Osteoblast (primary cell): ENCODE data around the gene BPTF. TPM values are rescaled to one million over a fixed set of nuclear protein-coding genes. Genes with fewer than 3 reads are reported as not detected.

Experiments
- DNase-seq: peaks from one replicate; pipeline ENCODE4 v3.0.0; 2011; ENCODE audit warnings: low spot score, mixed read lengths; ENCODE audit not compliant: insufficient read length; ENCODE audit errors: missing footprints
- H2AFZ ChIP-seq: 2 replicates; pipeline ENCODE4 v1.6.0; 2011; ENCODE audit warnings: mild to moderate bottlenecking, low read length
- H3K27ac ChIP-seq: 2 replicates; pipeline ENCODE4 v1.5.1; 2011; ENCODE audit warnings: mild to moderate bottlenecking, low read depth, low read length, moderate library complexity
- H3K27me3 ChIP-seq: 2 replicates; pipeline ENCODE4 v1.6.0; 2012; ENCODE audit warnings: mild to moderate bottlenecking, control low read depth, inconsistent platforms, low read length, moderate library complexity; ENCODE audit not compliant: insufficient read depth
- H3K36me3 ChIP-seq: 2 replicates; pipeline ENCODE4 v1.5.1; 2011; ENCODE audit warnings: mild to moderate bottlenecking, low read length, control low read depth, moderate library complexity; ENCODE audit not compliant: insufficient read depth
- H3K4me1 ChIP-seq: 2 replicates; pipeline ENCODE4 v1.5.1; 2011; ENCODE audit warnings: mild to moderate bottlenecking, low read length, control low read depth, moderate library complexity; ENCODE audit not compliant: insufficient read depth
- H3K4me2 ChIP-seq: 2 replicates; pipeline ENCODE4 v1.6.0; 2011; ENCODE audit warnings: mild to moderate bottlenecking, low read length; ENCODE audit not compliant: insufficient read depth
- H3K4me3 ChIP-seq: fragments of 200-600 bp; sonication (generic); 3 replicates; pipeline ENCODE4 v1.5.1; 2012; ENCODE audit warnings: mild to moderate bottlenecking, low read length, inconsistent platforms; ENCODE audit not compliant: insufficient read depth
- H3K79me2 ChIP-seq: 2 replicates; pipeline ENCODE4 v1.6.0; 2012; ENCODE audit warnings: mild to moderate bottlenecking, low read length, control low read depth, inconsistent platforms; ENCODE audit not compliant: insufficient read depth
- H3K9me3 ChIP-seq: 2 replicates; pipeline ENCODE4 v1.5.1; 2011; ENCODE audit warnings: low read depth, low read length, control low read depth
- H4K20me1 ChIP-seq: 2 replicates; pipeline ENCODE4 v1.6.0; 2012; ENCODE audit warnings: mild to moderate bottlenecking, low read length, control low read depth; ENCODE audit not compliant: insufficient read depth
- total RNA-seq: library from RNA; depleted of rRNA; stranded (reverse); fragments of >200 nt; gene quantifications from 2 replicates; pipeline ENCODE4 v1.2.3, GENCODE V29; 2012
- TF ChIP-seq, protein P1 (sequence below): IDR thresholded peaks from 2 replicates; pipeline ENCODE4 v1.5.1; 2011; ENCODE audit warnings: mild to moderate bottlenecking, low read depth, low read length, moderate library complexity; ENCODE audit errors: extremely low read depth

Gene BPTF
- total RNA-seq, 1 donor: 59.7 TPM

DNA sequence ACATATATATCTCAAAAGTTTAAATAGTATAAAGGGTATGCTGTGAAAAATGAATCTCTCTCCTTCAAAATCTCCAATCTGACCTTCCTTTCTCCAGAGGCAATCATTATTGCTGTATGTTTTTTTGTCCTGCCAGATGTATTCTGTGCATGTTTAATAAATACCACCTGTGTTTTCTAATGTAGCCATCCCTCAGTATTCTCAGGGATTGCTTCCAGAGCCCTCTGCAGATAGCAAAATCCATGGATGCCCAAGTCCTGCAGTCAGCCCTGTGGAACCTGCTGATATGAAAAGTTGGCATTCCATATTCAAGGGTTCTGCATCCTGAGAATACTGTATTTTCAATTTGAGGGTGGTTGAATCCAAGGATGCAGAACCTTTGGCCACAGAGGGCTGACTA, 42.9 kb downstream of the BPTF start:
- no peak overlapping the region for H2AFZ ChIP-seq
- H3K4me2 ChIP-seq: no peak overlapping the region
- peaks cover 10% of the 10 kb centered on the region for H3K36me3 ChIP-seq
- H4K20me1 ChIP-seq: peaks cover 30% of the 10 kb centered on the region
- H3K27me3 ChIP-seq: no peaks in the 10 kb centered on the region
- TF ChIP-seq, protein P1, sequence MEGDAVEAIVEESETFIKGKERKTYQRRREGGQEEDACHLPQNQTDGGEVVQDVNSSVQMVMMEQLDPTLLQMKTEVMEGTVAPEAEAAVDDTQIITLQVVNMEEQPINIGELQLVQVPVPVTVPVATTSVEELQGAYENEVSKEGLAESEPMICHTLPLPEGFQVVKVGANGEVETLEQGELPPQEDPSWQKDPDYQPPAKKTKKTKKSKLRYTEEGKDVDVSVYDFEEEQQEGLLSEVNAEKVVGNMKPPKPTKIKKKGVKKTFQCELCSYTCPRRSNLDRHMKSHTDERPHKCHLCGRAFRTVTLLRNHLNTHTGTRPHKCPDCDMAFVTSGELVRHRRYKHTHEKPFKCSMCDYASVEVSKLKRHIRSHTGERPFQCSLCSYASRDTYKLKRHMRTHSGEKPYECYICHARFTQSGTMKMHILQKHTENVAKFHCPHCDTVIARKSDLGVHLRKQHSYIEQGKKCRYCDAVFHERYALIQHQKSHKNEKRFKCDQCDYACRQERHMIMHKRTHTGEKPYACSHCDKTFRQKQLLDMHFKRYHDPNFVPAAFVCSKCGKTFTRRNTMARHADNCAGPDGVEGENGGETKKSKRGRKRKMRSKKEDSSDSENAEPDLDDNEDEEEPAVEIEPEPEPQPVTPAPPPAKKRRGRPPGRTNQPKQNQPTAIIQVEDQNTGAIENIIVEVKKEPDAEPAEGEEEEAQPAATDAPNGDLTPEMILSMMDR: no peak
- H3K4me1 ChIP-seq: no peaks in the 10 kb centered on the region
- no peaks in the 10 kb centered on the region for H3K9me3 ChIP-seq
- H3K79me2 ChIP-seq: peaks cover 55% of the 10 kb centered on the region
- no peak for DNase-seq
- no peak overlapping the region for H3K27ac ChIP-seq
- H3K4me3 ChIP-seq: no peak overlapping the region

DNA sequence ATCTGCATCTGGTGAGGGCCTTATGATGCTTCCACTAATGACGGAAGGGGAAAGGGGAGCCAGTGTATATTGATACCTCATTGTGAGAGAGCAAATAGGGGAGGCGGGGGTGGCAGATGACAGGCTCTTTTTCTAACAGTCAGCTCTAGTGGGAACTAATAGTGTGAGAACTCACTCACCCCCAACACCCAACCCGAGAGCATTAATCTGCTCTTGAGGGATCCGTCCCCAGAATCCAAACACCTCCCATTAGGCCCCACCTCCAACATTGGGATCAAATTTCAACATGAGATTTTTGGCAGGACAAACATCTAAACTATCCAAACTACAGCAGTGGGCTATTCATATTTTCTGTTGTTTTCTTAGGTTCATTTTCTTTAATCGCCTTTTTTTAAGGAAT, 54.4 kb downstream of the BPTF start:
- H2AFZ ChIP-seq: no peak overlapping the region
- peaks cover 23% of the 10 kb centered on the region for H3K79me2 ChIP-seq

DNA sequence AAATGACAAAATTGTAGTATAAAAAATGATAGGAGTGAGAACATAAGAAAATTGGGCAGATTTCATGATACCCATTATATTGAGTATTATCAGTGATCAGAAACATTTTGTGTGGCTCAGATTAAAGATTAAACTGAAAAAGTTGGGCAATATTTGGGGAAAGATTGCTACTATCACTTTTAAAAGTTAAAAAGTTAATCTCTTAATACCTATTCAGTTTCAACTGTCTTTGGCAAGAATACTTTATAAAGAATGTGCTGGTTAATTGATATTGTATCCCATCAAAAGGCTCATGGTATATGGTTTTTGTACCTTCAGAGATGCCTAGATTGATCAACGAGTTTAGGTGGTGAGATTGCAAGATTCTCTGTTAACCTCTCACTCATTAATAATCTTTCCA, 55.8 kb downstream of the BPTF start:
- Histone ChIP-seq H3K79me2 (peaks cover 24% of the 10 kb centered on the region), H2AFZ (no peak overlapping the region), H4K20me1 (peaks cover 14% of the 10 kb centered on the region), H3K4me2 (no peak overlapping the region), H3K27ac (no peak overlapping the region), H3K4me3 (no peak overlapping the region), H3K9me3 (no peaks in the 10 kb centered on the region), H3K4me1 (no peaks in the 10 kb centered on the region), H3K36me3 (peaks cover 16% of the 10 kb centered on the region), H3K27me3 (no peaks in the 10 kb centered on the region)
- TF ChIP-seq, protein P1: no peak
- no peak for DNase-seq

More for the DNA sequence above, 54.4 kb downstream of the BPTF start:
- peaks cover 9% of the 10 kb centered on the region for H4K20me1 ChIP-seq
- no peaks in the 10 kb centered on the region for H3K9me3 ChIP-seq
- TF ChIP-seq, protein P1: no peak
- H3K4me1 ChIP-seq: no peaks in the 10 kb centered on the region
- no peak overlapping the region for H3K27ac ChIP-seq
- H3K4me3 ChIP-seq: no peak overlapping the region
- H3K27me3 ChIP-seq: no peaks in the 10 kb centered on the region
- peaks cover 30% of the 10 kb centered on the region for H3K36me3 ChIP-seq
- no peak overlapping the region for H3K4me2 ChIP-seq
- no peak for DNase-seq

DNA sequence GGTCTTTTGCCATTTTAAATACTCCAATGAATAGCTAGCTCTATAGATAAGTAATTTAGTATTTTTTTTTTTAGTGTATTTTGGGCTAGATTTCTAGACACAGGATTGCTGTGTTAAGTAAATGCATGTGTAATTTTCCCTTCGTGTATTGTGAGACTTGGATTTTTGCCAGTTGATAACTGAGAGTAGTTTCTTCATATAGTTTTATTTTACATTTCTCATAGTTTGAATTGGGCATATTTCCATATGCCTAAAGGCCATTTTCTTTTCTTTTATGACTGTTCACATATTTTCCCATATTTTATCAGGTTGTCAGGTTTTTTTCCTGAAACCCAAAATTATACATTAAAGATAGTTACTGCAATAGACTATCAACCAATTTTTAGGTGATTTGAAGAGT, 59.4 kb downstream of the BPTF start:
- TF ChIP-seq, protein P1: no peak
- H4K20me1 ChIP-seq: peaks cover 6% of the 10 kb centered on the region
- no peak for DNase-seq
- H2AFZ ChIP-seq: no peak overlapping the region
- H3K27ac ChIP-seq: no peak overlapping the region
- peaks cover 12% of the 10 kb centered on the region for H3K79me2 ChIP-seq
- no peak overlapping the region for H3K4me3 ChIP-seq
- H3K4me2 ChIP-seq: no peak overlapping the region
- peaks cover 9% of the 10 kb centered on the region for H3K36me3 ChIP-seq
- no peaks in the 10 kb centered on the region for H3K27me3 ChIP-seq
- no peaks in the 10 kb centered on the region for H3K9me3 ChIP-seq
- H3K4me1 ChIP-seq: no peaks in the 10 kb centered on the region
